Upper lobe of left lung (tissue), 4 donors: ENCODE data around the gene OR5H15.

Experiments
- CTCF ChIP-seq, 6 experiments: fragments of 450-650 bp in 4 of 6; fragments of 200-600 bp in 2 of 6; sonication (generic) in 2 of 6; IDR thresholded peaks; one replicate each; pipeline ENCODE4 v1.5.1; 2016 to 2019; ENCODE audit warnings: antibody characterized with exemption in 6 of 6
- POLR2A ChIP-seq, 4 donors: fragments of 450-650 bp; IDR thresholded peaks; one replicate each; pipeline ENCODE4 v1.5.1; 2016 to 2017; ENCODE audit warnings: antibody characterized with exemption in 4 of 4, mild to moderate bottlenecking in 2 of 4
- POLR2AphosphoS5 ChIP-seq, 2 donors: sonication (generic); formaldehyde crosslinking; IDR thresholded peaks; one replicate each; pipeline ENCODE4 v1.5.1; 2017; ENCODE audit warnings: antibody characterized with exemption in 2 of 2

DNA sequence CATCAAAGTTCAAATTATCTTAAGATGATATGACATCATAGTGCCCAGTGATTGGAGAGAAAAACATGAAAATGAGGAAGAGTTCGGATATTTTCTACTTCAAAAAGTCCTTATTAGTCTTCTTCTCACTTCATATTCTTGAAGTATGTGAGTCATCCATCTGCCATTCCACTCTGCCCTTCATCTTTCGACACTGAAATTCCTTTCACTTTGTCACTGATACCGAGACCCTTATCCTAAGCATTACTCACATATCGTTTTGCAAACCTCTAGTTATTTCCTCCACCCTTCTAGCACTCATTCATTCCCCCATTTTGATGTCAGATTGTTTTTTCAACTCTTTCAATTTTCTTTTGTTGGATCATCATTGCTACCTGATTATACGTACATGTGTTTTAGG, 15.3 kb upstream of the OR5H15 start:
- TF ChIP-seq POLR2A (IDR thresholded peaks at IDR 0.05) = no peak
- TF ChIP-seq CTCF (IDR thresholded peaks at IDR 0.05) = no peak
- no peak for TF ChIP-seq POLR2AphosphoS5 (IDR thresholded peaks at IDR 0.05)
